Thyroid gland (tissue), 4 donors: ENCODE measurements around the gene COL19A1.

ENCODE experiments used
- POLR2A ChIP-seq, 2 donors: fragments of 450-650 bp; IDR thresholded peaks; one replicate each; pipeline ENCODE4 v1.6.1; 2017; ENCODE audit warnings: antibody characterized with exemption in 2 of 2, mild to moderate bottlenecking in 2 of 2, moderate library complexity in 1 of 2
- TF ChIP-seq, protein P1 (sequence below), 6 experiments: fragments of 200-600 bp in 3 of 6; fragments of 450-650 bp in 3 of 6; sonication (generic) in 3 of 6; IDR thresholded peaks; one replicate each; pipeline ENCODE4 v1.5.1; 2016 to 2019; ENCODE audit warnings: antibody characterized with exemption in 6 of 6, mild to moderate bottlenecking in 2 of 6, inconsistent platforms in 1 of 6, moderate library complexity in 1 of 6

DNA sequence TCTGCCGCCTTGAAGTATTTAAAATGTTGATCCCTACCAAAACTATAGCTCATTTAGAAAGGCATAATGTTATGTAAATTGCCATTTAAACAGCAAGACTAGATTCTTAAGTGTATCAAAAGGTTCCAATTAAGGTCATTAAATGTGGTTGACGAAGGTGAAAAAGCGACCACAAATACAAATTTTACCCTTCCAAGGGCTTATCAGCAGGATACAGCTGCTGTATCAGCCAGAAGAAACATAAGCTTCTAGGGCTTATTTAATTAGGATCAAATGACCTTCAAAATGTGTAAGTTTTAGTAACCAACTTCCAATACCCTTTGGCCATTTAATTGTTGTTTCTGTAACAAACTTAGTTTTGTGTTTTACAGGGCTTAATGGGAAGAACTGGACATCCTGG, 296.6 kb downstream of the COL19A1 start:
- no peak for TF ChIP-seq POLR2A (IDR thresholded peaks at IDR 0.05)
- TF ChIP-seq, protein P1, sequence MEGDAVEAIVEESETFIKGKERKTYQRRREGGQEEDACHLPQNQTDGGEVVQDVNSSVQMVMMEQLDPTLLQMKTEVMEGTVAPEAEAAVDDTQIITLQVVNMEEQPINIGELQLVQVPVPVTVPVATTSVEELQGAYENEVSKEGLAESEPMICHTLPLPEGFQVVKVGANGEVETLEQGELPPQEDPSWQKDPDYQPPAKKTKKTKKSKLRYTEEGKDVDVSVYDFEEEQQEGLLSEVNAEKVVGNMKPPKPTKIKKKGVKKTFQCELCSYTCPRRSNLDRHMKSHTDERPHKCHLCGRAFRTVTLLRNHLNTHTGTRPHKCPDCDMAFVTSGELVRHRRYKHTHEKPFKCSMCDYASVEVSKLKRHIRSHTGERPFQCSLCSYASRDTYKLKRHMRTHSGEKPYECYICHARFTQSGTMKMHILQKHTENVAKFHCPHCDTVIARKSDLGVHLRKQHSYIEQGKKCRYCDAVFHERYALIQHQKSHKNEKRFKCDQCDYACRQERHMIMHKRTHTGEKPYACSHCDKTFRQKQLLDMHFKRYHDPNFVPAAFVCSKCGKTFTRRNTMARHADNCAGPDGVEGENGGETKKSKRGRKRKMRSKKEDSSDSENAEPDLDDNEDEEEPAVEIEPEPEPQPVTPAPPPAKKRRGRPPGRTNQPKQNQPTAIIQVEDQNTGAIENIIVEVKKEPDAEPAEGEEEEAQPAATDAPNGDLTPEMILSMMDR (IDR thresholded peaks at IDR 0.05) = no peak
